Parathyroid adenoma (tissue), 2 donors: ENCODE data around the gene LRRTM3.

Source experiments
- H2AFZ ChIP-seq: fragments of 300-600 bp; sonication (generic); one replicate; pipeline ENCODE4 v1.7.0; 2017; ENCODE audit warnings: antibody characterized with exemption, mild to moderate bottlenecking
- H3K27ac ChIP-seq: fragments of 300-600 bp; sonication (generic); one replicate; pipeline ENCODE4 v1.7.0; 2017
- H3K27me3 ChIP-seq: fragments of 300-600 bp; sonication (generic); one replicate; pipeline ENCODE4 v1.7.0; 2017; ENCODE audit warnings: low read length; ENCODE audit not compliant: control insufficient read depth, insufficient read depth
- H3K36me3 ChIP-seq: fragments of 300-600 bp; sonication (generic); one replicate; pipeline ENCODE4 v1.7.0; 2017; ENCODE audit warnings: low read length; ENCODE audit not compliant: control insufficient read depth, insufficient read depth
- H3K4me1 ChIP-seq: fragments of 300-600 bp; sonication (generic); one replicate; pipeline ENCODE4 v1.7.0; 2017; ENCODE audit warnings: control low read depth
- H3K4me2 ChIP-seq: fragments of 300-600 bp; sonication (generic); one replicate; pipeline ENCODE4 v1.7.0; 2017; ENCODE audit warnings: low read length
- H3K4me3 ChIP-seq: fragments of 300-600 bp; sonication (generic); one replicate; pipeline ENCODE4 v1.7.0; 2017; ENCODE audit warnings: low read depth, low read length
- H3K79me2 ChIP-seq: fragments of 300-600 bp; sonication (generic); one replicate; pipeline ENCODE4 v1.7.0; 2017; ENCODE audit warnings: control low read depth
- H3K9ac ChIP-seq: fragments of 300-600 bp; sonication (generic); one replicate; pipeline ENCODE4 v1.7.0; 2017; ENCODE audit warnings: mild to moderate bottlenecking
- H3K9me3 ChIP-seq: fragments of 300-600 bp; sonication (generic); one replicate; pipeline ENCODE4 v1.7.0; 2017; ENCODE audit warnings: low read length; ENCODE audit not compliant: control insufficient read depth
- TF ChIP-seq, protein P1 (sequence below): fragments of 300-600 bp; sonication (generic); IDR thresholded peaks from one replicate; pipeline ENCODE4 v1.7.0; 2017; ENCODE audit warnings: antibody characterized with exemption, mild to moderate bottlenecking
- donor health status: primary hyperparathyroidism.

Gene LRRTM3

GRCh38 chr10:66999762-67000545 lies 74.1 kb downstream of the LRRTM3 start:
- no peaks in the 10 kb centered on the region for H3K79me2 ChIP-seq
- H2AFZ ChIP-seq: no peak overlapping the region
- no peaks in the 10 kb centered on the region for H3K27me3 ChIP-seq
- no peak overlapping the region for H3K4me3 ChIP-seq
- no peaks in the 10 kb centered on the region for H3K36me3 ChIP-seq
- H3K4me2 ChIP-seq: no peak overlapping the region
- TF ChIP-seq, protein P1, sequence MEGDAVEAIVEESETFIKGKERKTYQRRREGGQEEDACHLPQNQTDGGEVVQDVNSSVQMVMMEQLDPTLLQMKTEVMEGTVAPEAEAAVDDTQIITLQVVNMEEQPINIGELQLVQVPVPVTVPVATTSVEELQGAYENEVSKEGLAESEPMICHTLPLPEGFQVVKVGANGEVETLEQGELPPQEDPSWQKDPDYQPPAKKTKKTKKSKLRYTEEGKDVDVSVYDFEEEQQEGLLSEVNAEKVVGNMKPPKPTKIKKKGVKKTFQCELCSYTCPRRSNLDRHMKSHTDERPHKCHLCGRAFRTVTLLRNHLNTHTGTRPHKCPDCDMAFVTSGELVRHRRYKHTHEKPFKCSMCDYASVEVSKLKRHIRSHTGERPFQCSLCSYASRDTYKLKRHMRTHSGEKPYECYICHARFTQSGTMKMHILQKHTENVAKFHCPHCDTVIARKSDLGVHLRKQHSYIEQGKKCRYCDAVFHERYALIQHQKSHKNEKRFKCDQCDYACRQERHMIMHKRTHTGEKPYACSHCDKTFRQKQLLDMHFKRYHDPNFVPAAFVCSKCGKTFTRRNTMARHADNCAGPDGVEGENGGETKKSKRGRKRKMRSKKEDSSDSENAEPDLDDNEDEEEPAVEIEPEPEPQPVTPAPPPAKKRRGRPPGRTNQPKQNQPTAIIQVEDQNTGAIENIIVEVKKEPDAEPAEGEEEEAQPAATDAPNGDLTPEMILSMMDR: no peak
- H3K9me3 ChIP-seq: no peaks in the 10 kb centered on the region
- H3K27ac ChIP-seq: no peak overlapping the region
- no peaks in the 10 kb centered on the region for H3K4me1 ChIP-seq
- H3K9ac ChIP-seq: no peak overlapping the region

GRCh38 chr10:67004690-67005089 lies 78.9 kb downstream of the LRRTM3 start:
- Histone ChIP-seq H3K9ac (no peak overlapping the region), H3K4me2 (no peak overlapping the region), H3K9me3 (no peaks in the 10 kb centered on the region), H2AFZ (no peak overlapping the region), H3K27ac (no peak overlapping the region), H3K27me3 (no peaks in the 10 kb centered on the region), H3K79me2 (no peaks in the 10 kb centered on the region), H3K4me1 (no peaks in the 10 kb centered on the region), H3K36me3 (no peaks in the 10 kb centered on the region), H3K4me3 (no peak overlapping the region)
- TF ChIP-seq, protein P1: no peak

DNA sequence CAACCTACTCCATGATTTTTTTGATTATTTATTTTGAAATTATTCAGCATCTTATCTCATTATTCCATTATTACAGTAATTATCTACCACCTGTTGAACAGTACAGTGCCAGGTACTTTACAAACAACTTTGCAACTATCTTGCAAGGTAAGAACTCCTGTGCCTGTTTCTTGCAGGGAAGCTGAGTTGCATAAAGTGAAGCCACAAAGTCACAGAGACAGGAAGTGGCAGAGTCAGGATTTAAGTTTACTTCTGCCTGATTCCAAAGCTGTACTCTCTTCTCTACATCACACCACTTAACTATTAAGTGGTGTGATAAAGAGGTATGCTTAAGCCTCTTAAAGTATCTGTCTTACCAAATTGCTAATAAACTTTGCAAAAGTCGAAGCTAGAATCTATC lies 80.1 kb downstream of the LRRTM3 start:
- Histone ChIP-seq H3K27me3 (no peaks in the 10 kb centered on the region), H3K4me1 (no peaks in the 10 kb centered on the region), H3K27ac (no peak overlapping the region), H3K36me3 (no peaks in the 10 kb centered on the region), H3K4me2 (no peak overlapping the region), H3K79me2 (no peaks in the 10 kb centered on the region), H3K9me3 (no peaks in the 10 kb centered on the region), H3K4me3 (no peak overlapping the region), H3K9ac (no peak overlapping the region), H2AFZ (no peak overlapping the region)
- TF ChIP-seq, protein P1: no peak

DNA sequence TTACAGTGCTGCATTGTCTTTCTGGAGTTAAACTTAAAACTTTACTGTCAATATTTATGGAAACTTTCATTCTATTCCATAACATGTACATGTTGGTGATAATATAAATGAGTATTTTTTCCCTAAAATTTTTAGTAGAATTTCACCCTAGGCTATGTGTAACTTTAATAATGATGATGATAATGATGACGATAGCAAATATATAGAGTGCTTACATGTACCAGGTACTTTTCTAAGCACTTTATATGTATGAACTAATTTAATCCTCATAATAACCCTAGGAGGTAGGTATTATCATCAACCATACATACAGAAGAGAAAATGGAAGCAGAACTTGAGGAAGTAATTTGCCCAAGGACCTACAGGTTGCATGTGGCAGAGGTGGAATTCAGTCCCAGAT lies 85.6 kb downstream of the LRRTM3 start:
- TF ChIP-seq, protein P1: no peak
- H3K9me3 ChIP-seq: no peaks in the 10 kb centered on the region
- no peak overlapping the region for H3K9ac ChIP-seq
- no peak overlapping the region for H3K4me3 ChIP-seq
- no peaks in the 10 kb centered on the region for H3K27me3 ChIP-seq
- no peak overlapping the region for H3K4me2 ChIP-seq
- no peaks in the 10 kb centered on the region for H3K79me2 ChIP-seq
- no peak overlapping the region for H2AFZ ChIP-seq
- no peak overlapping the region for H3K27ac ChIP-seq
- H3K4me1 ChIP-seq: no peaks in the 10 kb centered on the region
- H3K36me3 ChIP-seq: no peaks in the 10 kb centered on the region

GRCh38 chr10:67011981-67012380 lies 86.1 kb downstream of the LRRTM3 start:
- H3K9ac ChIP-seq: no peak overlapping the region
- H3K4me1 ChIP-seq: no peaks in the 10 kb centered on the region
- no peak overlapping the region for H2AFZ ChIP-seq
- TF ChIP-seq, protein P1: no peak
- H3K9me3 ChIP-seq: no peaks in the 10 kb centered on the region
- no peaks in the 10 kb centered on the region for H3K36me3 ChIP-seq
- no peak overlapping the region for H3K4me2 ChIP-seq
- H3K27ac ChIP-seq: no peak overlapping the region
- H3K4me3 ChIP-seq: no peak overlapping the region
- H3K27me3 ChIP-seq: no peaks in the 10 kb centered on the region
- H3K79me2 ChIP-seq: no peaks in the 10 kb centered on the region
